ENCODE data around the gene SORT1.

Gene SORT1

DNA sequence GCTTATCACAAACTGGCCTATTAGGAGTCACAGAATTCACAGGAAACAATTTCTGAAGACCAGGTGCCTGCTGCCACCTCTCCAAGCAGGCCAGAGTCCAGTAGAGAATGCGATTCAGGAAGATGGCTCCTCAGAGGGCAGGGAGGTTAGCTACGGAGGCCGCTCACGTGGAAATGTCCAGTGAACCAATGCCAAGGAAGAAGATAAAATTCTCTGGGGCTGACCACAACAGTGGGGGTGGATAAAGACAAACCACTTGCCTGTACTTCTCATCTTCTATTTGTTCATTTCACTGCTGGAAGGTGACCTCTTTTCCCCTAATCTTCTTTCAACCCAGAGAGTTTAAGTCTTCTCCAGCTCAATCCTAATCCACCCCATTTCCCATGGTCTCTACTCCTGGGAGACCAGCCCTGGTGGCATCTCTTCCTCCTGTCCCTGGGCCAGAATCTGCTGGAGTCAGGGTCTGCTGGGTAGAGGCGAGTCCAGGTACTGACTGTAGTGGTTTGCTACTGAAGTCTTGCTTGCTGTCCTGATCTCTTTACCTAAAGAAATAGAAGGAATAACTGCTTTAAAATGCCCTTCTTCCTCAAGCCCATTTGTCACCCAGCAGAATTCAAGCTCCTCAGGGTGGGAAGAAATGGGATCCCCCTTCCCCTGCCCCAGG, 118.0 kb downstream of the SORT1 start:
- in situ Hi-C loops (cut with MboI; ENCODE audit: low sequenced_read_pairs): no loop called here

GRCh38 chr1:109277434-109278204, 120.1 kb downstream of the SORT1 start:
- in situ Hi-C loops (cut with MboI; ENCODE audit: low sequenced_read_pairs): no loop called here

- in situ Hi-C loops (cut with MboI; ENCODE audit: low sequenced_read_pairs): no loop called here
These were observed 121.9 kb downstream of the SORT1 start for GRCh38 chr1:109275706-109276345.

GRCh38 chr1:109274533-109275476, 122.9 kb downstream of the SORT1 start:
- in situ Hi-C loops (cut with MboI; ENCODE audit: low sequenced_read_pairs): no loop called here

DNA sequence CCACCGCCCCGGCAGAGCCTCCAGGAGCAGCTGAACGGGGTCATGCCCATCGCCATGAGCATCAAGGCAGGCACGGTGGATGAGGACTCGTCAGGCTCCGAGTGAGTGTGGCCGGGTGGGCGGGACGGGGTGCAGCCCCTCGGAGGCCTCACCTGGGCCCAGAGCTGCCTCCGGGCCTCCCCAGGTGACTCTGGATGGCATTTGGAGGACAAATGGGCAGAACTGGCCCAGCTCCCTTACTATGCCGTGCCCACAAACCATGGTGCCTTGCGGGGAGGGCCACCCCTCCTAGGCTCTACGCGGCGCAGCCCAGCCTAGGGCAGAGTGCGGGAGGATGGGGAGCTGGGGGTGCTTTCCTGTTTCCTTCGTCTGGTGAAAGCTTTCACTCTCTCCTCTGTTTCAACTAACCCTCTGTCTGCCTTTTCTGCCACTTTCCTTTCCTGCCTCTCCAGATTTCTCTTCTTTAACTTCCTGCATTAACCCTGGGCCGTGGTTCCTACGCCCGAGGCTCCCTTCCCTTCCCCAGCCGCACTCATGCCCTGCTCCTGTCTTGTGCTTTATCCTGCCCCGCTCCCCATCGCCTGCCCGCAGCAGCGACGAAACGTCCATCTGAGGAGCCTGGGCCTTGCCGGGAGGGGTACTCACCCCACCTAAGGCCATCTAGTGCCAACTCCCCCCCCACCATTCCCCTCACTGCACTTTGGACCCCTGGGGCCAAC, 124.0 kb downstream of the SORT1 start:
- in situ Hi-C loops (cut with MboI; ENCODE audit: low sequenced_read_pairs): no loop called here

- in situ Hi-C loops (cut with MboI; ENCODE audit: low sequenced_read_pairs): no loop called here
These were observed 124.7 kb downstream of the SORT1 start for GRCh38 chr1:109272831-109273547.

- in situ Hi-C loops (cut with MboI; ENCODE audit: low sequenced_read_pairs): no loop called here
These were observed 125.5 kb downstream of the SORT1 start for GRCh38 chr1:109272021-109272799.

- in situ Hi-C loops (cut with MboI; ENCODE audit: low sequenced_read_pairs): no loop called here
These were observed 126.3 kb downstream of the SORT1 start for GRCh38 chr1:109271458-109271857.

- in situ Hi-C loops (cut with MboI; ENCODE audit: low sequenced_read_pairs): no loop called here
These were observed 126.9 kb downstream of the SORT1 start for GRCh38 chr1:109270623-109271317.

DNA sequence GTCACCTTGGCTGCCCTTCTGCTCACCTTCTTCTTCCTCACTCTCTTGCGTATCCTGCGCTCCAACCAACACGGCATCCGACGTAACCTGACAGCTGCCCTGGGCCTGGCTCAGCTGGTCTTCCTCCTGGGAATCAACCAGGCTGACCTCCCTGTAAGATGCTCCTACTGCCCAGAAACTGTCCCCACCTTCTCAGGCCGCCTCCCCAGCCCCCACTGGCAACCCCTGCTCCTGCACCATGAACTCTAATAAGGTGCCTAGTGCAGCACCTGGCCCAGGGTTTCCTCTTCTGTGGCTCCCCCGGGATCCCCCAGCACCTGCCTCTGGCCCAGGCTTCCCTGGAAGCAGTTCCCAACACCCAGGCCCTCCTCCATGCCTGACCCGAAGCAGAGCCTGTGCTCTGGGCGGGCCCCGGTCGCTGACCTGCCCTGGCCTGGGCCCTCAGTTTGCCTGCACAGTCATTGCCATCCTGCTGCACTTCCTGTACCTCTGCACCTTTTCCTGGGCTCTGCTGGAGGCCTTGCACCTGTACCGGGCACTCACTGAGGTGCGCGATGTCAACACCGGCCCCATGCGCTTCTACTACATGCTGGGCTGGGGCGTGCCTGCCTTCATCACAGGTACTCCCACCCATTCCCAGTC, 127.6 kb downstream of the SORT1 start:
- in situ Hi-C loops (cut with MboI; ENCODE audit: low sequenced_read_pairs): loop anchor here (10.0 kb wide), 2 partner anchors 125 to 265 kb away; partner anchors contain the start of genes GPR61 and SORT1

DNA sequence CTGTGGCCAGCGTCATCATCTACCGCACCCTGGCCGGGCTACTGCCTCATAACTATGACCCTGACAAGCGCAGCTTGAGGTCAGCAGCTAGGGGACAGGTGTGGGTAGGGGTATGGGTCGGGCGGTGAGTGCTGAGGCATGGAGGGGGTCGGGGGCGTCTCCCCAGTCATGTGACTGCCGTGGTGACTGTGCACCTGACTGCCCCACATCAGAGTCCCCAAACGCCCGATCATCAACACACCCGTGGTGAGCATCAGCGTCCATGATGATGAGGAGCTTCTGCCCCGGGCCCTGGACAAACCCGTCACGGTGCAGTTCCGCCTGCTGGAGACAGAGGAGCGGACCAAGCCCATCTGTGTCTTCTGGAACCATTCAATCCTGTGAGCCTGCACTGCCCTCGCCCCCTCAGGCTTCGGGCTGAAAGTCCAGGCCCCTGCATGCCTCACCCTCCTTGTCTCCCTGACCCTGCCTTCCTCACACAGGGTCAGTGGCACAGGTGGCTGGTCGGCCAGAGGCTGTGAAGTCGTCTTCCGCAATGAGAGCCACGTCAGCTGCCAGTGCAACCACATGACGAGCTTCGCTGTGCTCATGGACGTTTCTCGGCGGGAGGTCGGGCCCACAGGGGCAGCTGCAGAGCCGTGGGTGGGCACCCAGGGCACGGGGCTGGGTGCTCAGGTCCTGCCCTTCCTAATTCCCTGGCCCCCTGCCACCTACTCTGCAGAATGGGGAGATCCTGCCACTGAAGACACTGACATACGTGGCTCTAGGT, 128.3 kb downstream of the SORT1 start:
- in situ Hi-C loops (cut with MboI; ENCODE audit: low sequenced_read_pairs): loop anchor here (10.0 kb wide), 2 partner anchors 125 to 265 kb away; partner anchors contain the start of genes GPR61 and SORT1

GRCh38 chr1:109268431-109269211, 129.1 kb downstream of the SORT1 start:
- in situ Hi-C loops (cut with MboI; ENCODE audit: low sequenced_read_pairs): loop anchor here (10.0 kb wide), 2 partner anchors 126 to 266 kb away; partner anchors contain the start of genes GPR61 and SORT1

DNA sequence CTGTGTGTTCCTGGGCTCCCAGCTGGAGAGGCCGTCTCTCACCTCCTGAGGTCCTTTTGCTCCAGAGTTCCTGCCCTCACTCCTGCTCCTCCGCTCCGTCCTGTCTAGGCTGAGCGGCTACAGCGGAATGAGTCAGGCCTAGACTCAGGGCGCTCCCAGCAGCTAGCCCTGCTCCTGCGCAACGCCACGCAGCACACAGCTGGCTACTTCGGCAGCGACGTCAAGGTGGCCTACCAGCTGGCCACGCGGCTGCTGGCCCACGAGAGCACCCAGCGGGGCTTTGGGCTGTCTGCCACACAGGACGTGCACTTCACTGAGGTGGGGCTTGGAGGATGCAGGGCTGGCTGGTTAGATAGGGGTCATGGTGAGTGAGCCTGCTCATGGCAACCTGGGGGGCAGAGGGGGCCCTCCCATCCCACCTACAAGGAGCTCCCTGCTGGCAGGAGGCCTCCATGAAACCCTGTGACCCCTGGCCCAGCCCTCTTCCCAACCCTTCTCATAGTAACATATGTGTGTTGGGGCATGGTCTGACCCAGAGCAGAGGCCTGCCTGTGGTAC, 129.9 kb downstream of the SORT1 start:
- in situ Hi-C loops (cut with MboI; ENCODE audit: low sequenced_read_pairs): loop anchor here (10.0 kb wide), 2 partner anchors 127 to 267 kb away; partner anchors contain the start of genes GPR61 and SORT1

DNA sequence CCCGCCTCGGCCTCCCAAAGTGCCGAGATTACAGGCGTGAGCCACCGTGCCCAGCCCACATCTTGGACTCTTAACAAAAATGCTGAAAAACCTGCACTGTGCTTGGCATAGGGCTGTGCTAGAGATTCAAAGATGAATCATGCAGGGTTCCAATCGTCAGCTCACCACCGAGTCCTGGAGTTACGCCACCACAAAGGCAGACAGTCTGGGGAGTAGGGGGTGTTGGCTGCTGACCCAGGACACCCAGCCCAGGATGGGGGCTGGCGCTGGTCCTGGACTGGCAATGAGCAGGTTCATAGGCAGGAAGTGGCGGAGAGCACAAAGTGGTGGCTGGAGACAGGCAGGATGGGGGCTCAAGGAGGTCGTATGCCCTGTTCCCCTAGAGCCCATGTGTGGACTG, 130.8 kb downstream of the SORT1 start:
- in situ Hi-C loops (cut with MboI; ENCODE audit: low sequenced_read_pairs): loop anchor here (10.0 kb wide), 2 partner anchors 128 to 268 kb away; partner anchors contain the start of genes GPR61 and SORT1

- in situ Hi-C loops (cut with MboI; ENCODE audit: low sequenced_read_pairs): loop anchor here (10.0 kb wide), 2 partner anchors 129 to 269 kb away; partner anchors contain the start of genes GPR61 and SORT1
These were observed 131.9 kb downstream of the SORT1 start for GRCh38 chr1:109265741-109266330.
